Stomach (tissue), 9 donors: ENCODE results near the gene DHDH. TPM values are rescaled to one million over a fixed set of nuclear protein-coding genes. Genes with fewer than 3 reads are reported as not detected.
A peak's percentile ranks its signal among the peaks of the same experiment; 100 is the strongest.

ENCODE experiments used
- DNase-seq, 2 donors: peaks; one replicate each; pipeline versions ENCODE4 v3.0.0 to v3.0.0-alpha.2; 2013 to 2019
- H3K27ac ChIP-seq, 5 donors: fragments of 200-600 bp in 4 of 5; sonication (generic) in 4 of 5; one replicate each; pipeline ENCODE4 v1.5.1; 2013 to 2019; ENCODE audit warnings: mild to moderate bottlenecking in 1 of 5, moderate library complexity in 1 of 5
- H3K27me3 ChIP-seq, 3 donors: fragments of 200-600 bp; sonication (generic); one replicate each; pipeline ENCODE4 v1.5.1; 2017 to 2019; ENCODE audit warnings: mixed run types in 1 of 3
- H3K36me3 ChIP-seq, 4 donors: fragments of 200-600 bp; sonication (generic); 1 replicate in 3 of 4; 2 replicates in 1 of 4; pipeline ENCODE4 v1.5.1; 2016 to 2019
- H3K4me1 ChIP-seq, 4 donors: fragments of 200-600 bp; sonication (generic); one replicate each; pipeline ENCODE4 v1.5.1; 2016 to 2019
- H3K4me3 ChIP-seq, 4 donors: fragments of 200-600 bp; sonication (generic) in 3 of 4; one replicate each; pipeline ENCODE4 v1.5.1; 2016 to 2019; ENCODE audit warnings: mild to moderate bottlenecking in 1 of 4
- H3K9me3 ChIP-seq, 4 donors: fragments of 200-600 bp; sonication (generic); one replicate each; pipeline ENCODE4 v1.5.1; 2016 to 2019
- CTCF ChIP-seq, 7 experiments: fragments of 450-650 bp in 4 of 7; fragments of 200-600 bp in 3 of 7; sonication (generic) in 3 of 7; IDR thresholded peaks; one replicate each; pipeline ENCODE4 v1.5.1; 2016 to 2019; ENCODE audit warnings: antibody characterized with exemption in 7 of 7, control low read depth in 2 of 7, mild to moderate bottlenecking in 1 of 7
- EP300 ChIP-seq: sonication (generic); formaldehyde crosslinking; IDR thresholded peaks from one replicate; pipeline ENCODE4 v1.6.1; 2017; ENCODE audit warnings: antibody characterized with exemption
- POLR2A ChIP-seq, 4 donors: fragments of 450-650 bp; IDR thresholded peaks; one replicate each; pipeline ENCODE4 v1.6.1; 2016; ENCODE audit warnings: antibody characterized with exemption in 4 of 4, control low read depth in 2 of 4, mild to moderate bottlenecking in 1 of 4, moderate library complexity in 1 of 4
- POLR2AphosphoS5 ChIP-seq, 3 donors: sonication (generic); formaldehyde crosslinking; IDR thresholded peaks; one replicate each; pipeline ENCODE4 v1.6.1; 2016; ENCODE audit warnings: antibody characterized with exemption in 3 of 3
- WGBS, 5 donors: extraction: QIAGEN DNeasy Blood & Tissue Kit in 3 of 5; methylation state at CpG; one replicate each; pipeline versions ENCODE4 v1.1.5 to v1.1.7; 2013 to 2018; 5-methylcytosine and 5-hydroxymethylcytosine counted together
- intact Hi-C: fragments of 100-400 bp; cut with DNase I; formaldehyde crosslinking; loops from one replicate; pipeline ENCODE4 v1.15.1; 2023; ENCODE audit warnings: low total_unique reads
- polyA plus RNA-seq, 3 donors: library from polyadenylated mRNA; stranded (reverse); fragments of 200-250 nt; gene quantifications; one replicate each; pipeline ENCODE4 v1.2.3, GENCODE V29; 2013
- small RNA-seq, 4 donors: library from RNA; depleted of rRNA; stranded (forward); fragments of <200 nt; gene quantifications; one replicate each; pipeline ENCODE3, GENCODE V24; 2016
- total RNA-seq, 5 donors: library from RNA; depleted of rRNA; stranded (reverse); fragments of >200 nt; gene quantifications; one replicate each; pipeline versions ENCODE4 v1.1.0 to v1.2.3, GENCODE V29; 2014 to 2016
- donor health status: healthy with polysubstance abuse.
- donor health status: Bipolar disorder and iron deficiency.
- donor health status: healthy.

DHDH gene
- total and polyA plus RNA-seq, 8 donors, result 0.89 to 1.2 (median 0.93) TPM; not detected in 5

DNA sequence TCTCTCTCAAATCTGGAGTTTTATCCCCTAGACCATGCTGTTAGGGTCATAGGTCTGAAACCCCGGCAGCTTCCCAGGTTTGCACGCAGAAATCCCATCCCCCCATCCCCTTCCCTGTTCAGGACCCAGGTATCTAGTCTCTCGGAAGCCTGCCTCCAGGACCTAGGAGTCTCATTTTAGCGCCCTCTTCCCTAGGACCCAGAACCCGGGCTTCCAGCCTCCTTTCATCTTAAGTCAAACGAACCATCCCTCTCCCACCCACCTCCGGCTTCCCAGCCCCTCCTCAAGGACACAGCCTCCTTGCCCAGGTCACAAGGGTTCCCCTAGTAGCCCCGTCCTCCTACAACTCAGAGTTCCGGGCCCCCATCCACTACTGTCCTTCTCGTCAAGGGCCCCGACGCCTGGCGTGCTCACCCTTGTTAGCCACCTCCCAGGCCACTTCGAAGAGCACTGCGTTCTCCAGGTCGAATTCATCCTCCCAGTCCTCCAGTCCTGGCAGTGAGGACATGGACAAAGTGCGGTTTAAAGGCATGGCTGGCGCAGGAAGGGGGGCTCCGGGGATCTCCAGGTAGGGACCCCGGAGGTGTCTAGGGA is 59.2 kb downstream of the DHDH start:
- WGBS, 5 donors, result 0 to 1% (median 0%) methylated on average over 19 to 20 of the region's 20 CpGs
- Histone ChIP-seq H3K36me3 (peaks cover 13 to 37% (median 31%) of the 10 kb centered on the region in 4 donors), H3K4me1 (peaks cover 32 to 47% (median 42%) of the 10 kb centered on the region in 4 donors), H3K9me3 (no peaks in the 10 kb centered on the region), H3K27me3 (no peaks in the 10 kb centered on the region), H3K4me3 (peak overlapping the region; percentile 57 to 81 (median 71)), H3K27ac (peak overlapping the region; percentile 85 to 96 (median 94))
- no peak for TF ChIP-seq POLR2AphosphoS5 (IDR thresholded peaks at IDR 0.05)
- no peak for TF ChIP-seq CTCF (IDR thresholded peaks at IDR 0.05)
- no peak for TF ChIP-seq POLR2A (IDR thresholded peaks at IDR 0.05)
- TF ChIP-seq EP300, result no peak
- DNase-seq, result no peak
- intact Hi-C loops, result no loop called here

DNA sequence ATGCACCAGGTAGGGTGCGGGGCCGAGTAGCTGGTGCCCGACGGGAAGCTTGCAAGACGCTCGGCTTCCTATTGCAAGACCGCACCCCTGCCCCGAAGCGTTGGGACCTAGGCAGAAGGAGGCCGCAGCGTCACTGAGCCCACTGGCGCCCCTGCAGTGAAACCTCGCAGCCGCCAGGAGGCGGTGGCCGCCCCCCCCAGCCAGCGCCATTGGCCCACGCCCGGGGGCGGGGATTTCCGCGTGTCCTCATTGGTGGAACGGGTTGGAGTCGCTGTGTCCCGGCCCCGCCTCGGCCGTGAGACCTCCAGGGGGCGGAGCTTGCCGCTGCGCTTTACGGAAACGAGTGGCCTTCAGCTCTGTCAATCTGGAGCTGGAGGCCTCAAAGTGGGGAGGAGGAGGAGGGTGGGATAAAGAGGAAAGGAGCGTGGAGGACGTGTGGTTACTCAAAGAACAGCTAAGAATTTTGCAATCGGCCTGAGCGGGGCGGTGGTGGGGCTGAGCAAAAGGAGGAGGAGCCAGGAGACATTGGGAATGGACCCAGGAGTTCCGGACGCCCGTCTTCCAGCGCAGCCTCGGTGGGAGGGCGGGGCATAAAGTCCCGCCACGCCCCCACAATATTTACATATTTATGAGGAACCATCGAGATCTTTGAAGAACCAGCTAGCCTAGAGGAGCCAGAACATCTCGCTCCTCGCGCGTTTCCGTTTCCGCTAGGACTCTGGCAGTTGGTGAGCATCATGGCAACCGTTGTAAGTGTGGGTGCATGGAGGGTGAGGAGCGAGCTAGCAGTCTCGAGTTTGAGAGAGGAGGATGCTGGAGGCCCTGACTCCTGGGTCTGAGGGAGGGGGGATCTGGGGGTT is 59.9 kb downstream of the DHDH start, which contains the start of the genes GYS1 and RUVBL2:
TSS of gene GYS1 (minus strand) at position 135 of the 860 bp plus-strand sequence. CDS start 197 bp downstream, outside the sequence.
TSS of gene RUVBL2 (plus strand) at position 713 of the 860 bp plus-strand sequence. CDS start at position 738, 25 bp downstream.
- H3K9me3 ChIP-seq, result no peaks in the 10 kb centered on the region
- H3K4me3 ChIP-seq, result peak within 1 kb of the TSS; percentile 57 to 81 (median 71)
- peak; percentile 100 for DNase-seq
- peak in 2 of 4 donors; percentile 54 to 79 for TF ChIP-seq POLR2A (IDR thresholded peaks at IDR 0.05)
- TF ChIP-seq EP300, result no peak
- TF ChIP-seq POLR2AphosphoS5 (IDR thresholded peaks at IDR 0.05), result peak; percentile 96 to 99 (median 99)
- peak in 6 of 7 experiments; percentile 92 to 99 (median 98) for TF ChIP-seq CTCF (IDR thresholded peaks at IDR 0.05)
- H3K27me3 ChIP-seq, result no peaks in the 10 kb centered on the region
- peaks cover 32 to 47% (median 42%) of the 10 kb centered on the region in 4 donors for H3K4me1 ChIP-seq
- H3K27ac ChIP-seq, result peak within 1 kb of the TSS; percentile 85 to 96 (median 94)
- intact Hi-C loops, result no loop called here
- 0 to 1% (median 1%) methylated on average over 32 to 56 of the region's 56 CpGs for WGBS, 5 donors
- H3K36me3 ChIP-seq, result peaks cover 8 to 29% (median 24%) of the 10 kb centered on the region in 4 donors

GRCh38 chr19:48994035-48994386 is 60.5 kb downstream of the DHDH start:
- H3K36me3 ChIP-seq, result peaks cover 2 to 23% (median 18%) of the 10 kb centered on the region in 4 donors
- intact Hi-C loops, result no loop called here
- 0 to 4% (median 1%) methylated on average over 13 of the region's 13 CpGs for WGBS, 5 donors
- H3K4me3 ChIP-seq, result peak overlapping the region; percentile 57 to 81 (median 71)
- DNase-seq, result no peak
- H3K27ac ChIP-seq, result peak overlapping the region; percentile 85 to 96 (median 94)
- TF ChIP-seq POLR2A (IDR thresholded peaks at IDR 0.05) (no peak), POLR2AphosphoS5 (IDR thresholded peaks at IDR 0.05) (no peak), EP300 (no peak), CTCF (IDR thresholded peaks at IDR 0.05) (no peak)
- H3K4me1 ChIP-seq, result peaks cover 32 to 47% (median 42%) of the 10 kb centered on the region in 4 donors
- no peaks in the 10 kb centered on the region for H3K9me3 ChIP-seq
- H3K27me3 ChIP-seq, result no peaks in the 10 kb centered on the region

Small RNA genes within 50 kb of the gene (small RNA-seq; reads per million reads assigned to genes)
- 0 reads per million in 4 donors for gene AC026803.1

Other genes starting within 250 kb of the DHDH start
Only the 30 nearest of the 31 such genes appear.
- 1 to 10 TPM in 1 of 5 donors, under 1 TPM in 1, not detected in 3; 0.55 to 3.6 TPM for gene MAMSTR, start 214.0 kb upstream of the DHDH start, total RNA-seq
- 1 to 10 TPM in 2 of 3 donors, under 1 TPM in 1; 0.46 to 1.5 (median 1.5) TPM for gene MAMSTR, start 214.0 kb upstream of the DHDH start, polyA plus RNA-seq
- gene RASIP1, start 193.1 kb upstream of the DHDH start, total RNA-seq, result 10 to 100 TPM in 1 of 5 donors, 1 to 10 TPM in 4; 4.7 to 26.8 (median 8.8) TPM
- gene RASIP1, start 193.1 kb upstream of the DHDH start, polyA plus RNA-seq, result 10 to 100 TPM; 11.1 to 44.9 (median 29.3) TPM
- gene IZUMO1, start 186.8 kb upstream of the DHDH start, total RNA-seq, result 10 to 100 TPM in 2 of 5 donors, under 1 TPM in 1, not detected in 2; 0.73 to 14.3 (median 10.7) TPM
- 1 to 10 TPM in 1 of 3 donors, under 1 TPM in 1, not detected in 1; 0.62 to 4.0 TPM for gene IZUMO1, start 186.8 kb upstream of the DHDH start, polyA plus RNA-seq
- gene FUT1, start 181.1 kb upstream of the DHDH start, total RNA-seq, result 10 to 100 TPM in 2 of 5 donors, 1 to 10 TPM in 2, not detected in 1; 7.0 to 54.5 (median 11.1) TPM
- gene FUT1, start 181.1 kb upstream of the DHDH start, polyA plus RNA-seq, result 1 to 10 TPM; 7.2 to 7.5 (median 7.2) TPM
- not detected for gene FGF21, start 178.2 kb upstream of the DHDH start, total RNA-seq
- not detected for gene FGF21, start 178.2 kb upstream of the DHDH start, polyA plus RNA-seq
- 100 to 1,000 TPM in 1 of 5 donors, 10 to 100 TPM in 4; 22.0 to 320 (median 23.9) TPM for gene BCAT2, start 122.7 kb upstream of the DHDH start, total RNA-seq
- 10 to 100 TPM; 65.8 to 74.5 (median 68.5) TPM for gene BCAT2, start 122.7 kb upstream of the DHDH start, polyA plus RNA-seq
- 10 to 100 TPM in 2 of 5 donors, 1 to 10 TPM in 2, not detected in 1; 2.8 to 41.4 (median 17.3) TPM for gene HSD17B14, start 97.2 kb upstream of the DHDH start, total RNA-seq
- gene HSD17B14, start 97.2 kb upstream of the DHDH start, polyA plus RNA-seq, result 1 to 10 TPM; 5.4 to 9.8 (median 9.4) TPM
- 10 to 100 TPM in 2 of 5 donors, 1 to 10 TPM in 3; 1.7 to 35.6 (median 4.8) TPM for gene PLEKHA4, start 65.1 kb upstream of the DHDH start, total RNA-seq
- gene PLEKHA4, start 65.1 kb upstream of the DHDH start, polyA plus RNA-seq, result 10 to 100 TPM; 30.1 to 85.0 (median 75.3) TPM
- gene PPP1R15A, start 61.3 kb upstream of the DHDH start, total RNA-seq, result 100 to 1,000 TPM in 1 of 5 donors, 10 to 100 TPM in 4; 14.6 to 107 (median 35.1) TPM
- 10 to 100 TPM; 34.6 to 59.8 (median 37.1) TPM for gene PPP1R15A, start 61.3 kb upstream of the DHDH start, polyA plus RNA-seq
- 1 to 10 TPM in 2 of 5 donors, not detected in 3; 1.2 to 1.3 TPM for gene TULP2, start 35.0 kb upstream of the DHDH start, total RNA-seq
- gene TULP2, start 35.0 kb upstream of the DHDH start, polyA plus RNA-seq, result not detected
- gene NUCB1, start 33.4 kb upstream of the DHDH start, total RNA-seq, result 100 to 1,000 TPM; 117 to 503 (median 135) TPM
- 100 to 1,000 TPM in 1 of 3 donors, 10 to 100 TPM in 2; 68.9 to 118 (median 91.5) TPM for gene NUCB1, start 33.4 kb upstream of the DHDH start, polyA plus RNA-seq
- gene BAX, start 21.2 kb downstream of the DHDH start, total RNA-seq, result 100 to 1,000 TPM in 1 of 5 donors, 10 to 100 TPM in 4; 12.1 to 121 (median 20.2) TPM
- 10 to 100 TPM; 61.6 to 85.3 (median 77.6) TPM for gene BAX, start 21.2 kb downstream of the DHDH start, polyA plus RNA-seq
- 1,000 to 10,000 TPM; 1,292 to 4,272 (median 3,457) TPM for gene FTL, start 31.6 kb downstream of the DHDH start, total RNA-seq
- 1,000 to 10,000 TPM; 3,915 to 8,824 (median 7,571) TPM for gene FTL, start 31.6 kb downstream of the DHDH start, polyA plus RNA-seq
- 10 to 100 TPM; 13.0 to 63.6 (median 46.4) TPM for gene GYS1, start 59.6 kb downstream of the DHDH start, total RNA-seq
- 10 to 100 TPM; 13.0 to 25.5 (median 15.5) TPM for gene GYS1, start 59.6 kb downstream of the DHDH start, polyA plus RNA-seq
- gene RUVBL2, start 60.2 kb downstream of the DHDH start, total RNA-seq, result 10 to 100 TPM in 4 of 5 donors, under 1 TPM in 1; 0.58 to 96.0 (median 59.1) TPM
- gene RUVBL2, start 60.2 kb downstream of the DHDH start, polyA plus RNA-seq, result 10 to 100 TPM; 55.3 to 69.2 (median 63.3) TPM
- gene LHB, start 83.4 kb downstream of the DHDH start, total RNA-seq, result 1 to 10 TPM in 1 of 5 donors, not detected in 4; 8.4 TPM
- gene LHB, start 83.4 kb downstream of the DHDH start, polyA plus RNA-seq, result 10 to 100 TPM in 2 of 3 donors, 1 to 10 TPM in 1; 3.8 to 45.8 (median 40.3) TPM
- gene CGB3, start 90.6 kb downstream of the DHDH start, total RNA-seq, result not detected
- gene CGB3, start 90.6 kb downstream of the DHDH start, polyA plus RNA-seq, result not detected
- not detected for gene CGB2, start 98.2 kb downstream of the DHDH start, total RNA-seq
- gene CGB2, start 98.2 kb downstream of the DHDH start, polyA plus RNA-seq, result not detected
- gene CGB1, start 103.2 kb downstream of the DHDH start, total RNA-seq, result not detected
- not detected for gene CGB1, start 103.2 kb downstream of the DHDH start, polyA plus RNA-seq
- gene CGB5, start 110.1 kb downstream of the DHDH start, total RNA-seq, result not detected
- not detected for gene CGB5, start 110.1 kb downstream of the DHDH start, polyA plus RNA-seq
- not detected for gene CGB8, start 115.4 kb downstream of the DHDH start, total RNA-seq
- not detected for gene CGB8, start 115.4 kb downstream of the DHDH start, polyA plus RNA-seq
- gene CGB7, start 124.0 kb downstream of the DHDH start, total RNA-seq, result not detected
- gene CGB7, start 124.0 kb downstream of the DHDH start, polyA plus RNA-seq, result 1 to 10 TPM in 1 of 3 donors, not detected in 2; 3.8 TPM
- gene NTF4, start 131.1 kb downstream of the DHDH start, total RNA-seq, result not detected
- 10 to 100 TPM in 1 of 3 donors, not detected in 2; 17.5 TPM for gene NTF4, start 131.1 kb downstream of the DHDH start, polyA plus RNA-seq
- not detected for gene KCNA7, start 139.0 kb downstream of the DHDH start, total RNA-seq
- gene KCNA7, start 139.0 kb downstream of the DHDH start, polyA plus RNA-seq, result not detected
- gene SNRNP70, start 151.8 kb downstream of the DHDH start, total RNA-seq, result 1,000 to 10,000 TPM in 1 of 5 donors, 100 to 1,000 TPM in 4; 163 to 3,365 (median 235) TPM
- 100 to 1,000 TPM; 170 to 258 (median 192) TPM for gene SNRNP70, start 151.8 kb downstream of the DHDH start, polyA plus RNA-seq
- 100 to 1,000 TPM in 1 of 5 donors, 10 to 100 TPM in 2, 1 to 10 TPM in 1, not detected in 1; 5.5 to 118 (median 30.5) TPM for gene LIN7B, start 180.7 kb downstream of the DHDH start, total RNA-seq
- 10 to 100 TPM in 2 of 3 donors, 1 to 10 TPM in 1; 4.0 to 18.1 (median 11.5) TPM for gene LIN7B, start 180.7 kb downstream of the DHDH start, polyA plus RNA-seq
- gene C19orf73, start 185.4 kb downstream of the DHDH start, total RNA-seq, result not detected
- 1 to 10 TPM; 3.4 to 4.2 (median 3.7) TPM for gene C19orf73, start 185.4 kb downstream of the DHDH start, polyA plus RNA-seq
- 10 to 100 TPM in 1 of 5 donors, 1 to 10 TPM in 3, under 1 TPM in 1; 0.45 to 12.7 (median 4.2) TPM for gene PPFIA3, start 185.8 kb downstream of the DHDH start, total RNA-seq
- gene PPFIA3, start 185.8 kb downstream of the DHDH start, polyA plus RNA-seq, result 10 to 100 TPM in 1 of 3 donors, 1 to 10 TPM in 2; 7.2 to 19.7 (median 9.7) TPM
- gene HRC, start 221.7 kb downstream of the DHDH start, total RNA-seq, result 1 to 10 TPM in 2 of 5 donors, not detected in 3; 1.7 to 8.1 TPM
- gene HRC, start 221.7 kb downstream of the DHDH start, polyA plus RNA-seq, result under 1 TPM; 0.44 to 0.83 (median 0.61) TPM
- gene TRPM4, start 224.1 kb downstream of the DHDH start, total RNA-seq, result 1,000 to 10,000 TPM in 1 of 5 donors, 100 to 1,000 TPM in 3, 10 to 100 TPM in 1; 29.0 to 1,449 (median 158) TPM
- 10 to 100 TPM; 11.8 to 34.3 (median 26.6) TPM for gene TRPM4, start 224.1 kb downstream of the DHDH start, polyA plus RNA-seq